ENCODE results near the gene BBS1. TPM values are rescaled to one million over a fixed set of nuclear protein-coding genes. Genes with fewer than 3 reads are reported as not detected.

The BBS1 gene
- total and polyA plus RNA-seq, 4 donors, result 4.2 to 18.5 (median 8.6) TPM

DNA sequence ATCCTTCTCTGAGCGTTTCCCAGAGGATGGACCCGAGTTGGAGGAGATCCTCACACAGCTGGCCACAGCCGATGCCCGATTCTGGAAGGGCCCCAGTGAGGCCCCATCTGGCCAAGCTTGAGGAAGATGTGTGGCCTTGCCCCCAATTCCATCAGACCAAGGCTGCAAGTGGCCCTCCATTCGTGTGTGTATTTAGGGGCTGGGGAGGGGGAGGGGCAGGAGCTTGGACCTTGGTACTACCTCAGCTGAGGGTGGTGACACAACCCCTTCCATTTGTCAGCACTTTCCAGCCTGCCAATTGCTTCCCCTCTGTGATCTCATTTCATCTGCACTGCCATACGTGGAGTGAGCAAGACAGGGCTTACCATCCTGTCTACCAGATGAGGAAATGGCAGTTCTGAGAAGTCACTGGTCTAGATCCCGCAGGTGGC is 1.3 kb upstream of the BBS1 start:
- peaks cover 6 to 15% (median 10%) of the 10 kb centered on the region in 4 donors for H3K4me1 ChIP-seq (ENCODE audit: control insufficient read depth in 4 of 4, insufficient read depth in 4 of 4, low read length in 3 of 4)
- H3K36me3 ChIP-seq (ENCODE audit: control insufficient read depth in 4 of 4, insufficient read depth in 3 of 4, low read depth in 1 of 4, low read length in 3 of 4), result peaks cover 3 to 7% (median 5%) of the 10 kb centered on the region in 4 donors
- no peak overlapping the region for H3K27ac ChIP-seq (ENCODE audit: low read depth in 1 of 2, low read length in 2 of 2)
- no peaks in the 10 kb centered on the region for H3K27me3 ChIP-seq (ENCODE audit: control insufficient read depth in 4 of 4, insufficient read depth in 4 of 4, low read length in 3 of 4)
- DNase-seq (ENCODE audit: low spot score), result no peak
- TF ChIP-seq ATF3 (IDR thresholded peaks at IDR 0.05) (no peak), NR2F2 (IDR thresholded peaks at IDR 0.05) (no peak), SP1 (IDR thresholded peaks at IDR 0.05) (no peak), YY1 (IDR thresholded peaks at IDR 0.05) (no peak), HNF4G (IDR thresholded peaks at IDR 0.05) (no peak), RAD21 (IDR thresholded peaks at IDR 0.05) (no peak), CTCF (IDR thresholded peaks at IDR 0.05; ENCODE audit: low read depth, low read length, missing input control) (no peak), FOXA2 (IDR thresholded peaks at IDR 0.05) (no peak), EGR1 (IDR thresholded peaks at IDR 0.05; ENCODE audit: low read depth in 2 of 2) (no peak), GABPA (IDR thresholded peaks at IDR 0.05 in 1 of 2, conservative IDR thresholded peaks at IDR 0.05 in 1 of 2) (no peak), JUND (IDR thresholded peaks at IDR 0.05) (no peak), TAF1 (conservative IDR thresholded peaks at IDR 0.05) (no peak), MAX (IDR thresholded peaks at IDR 0.05) (no peak), FOXA1 (IDR thresholded peaks at IDR 0.05) (no peak), HNF4A (conservative IDR thresholded peaks at IDR 0.05) (no peak), RXRA (IDR thresholded peaks at IDR 0.05) (no peak)
- TF ChIP-seq, protein P1, sequence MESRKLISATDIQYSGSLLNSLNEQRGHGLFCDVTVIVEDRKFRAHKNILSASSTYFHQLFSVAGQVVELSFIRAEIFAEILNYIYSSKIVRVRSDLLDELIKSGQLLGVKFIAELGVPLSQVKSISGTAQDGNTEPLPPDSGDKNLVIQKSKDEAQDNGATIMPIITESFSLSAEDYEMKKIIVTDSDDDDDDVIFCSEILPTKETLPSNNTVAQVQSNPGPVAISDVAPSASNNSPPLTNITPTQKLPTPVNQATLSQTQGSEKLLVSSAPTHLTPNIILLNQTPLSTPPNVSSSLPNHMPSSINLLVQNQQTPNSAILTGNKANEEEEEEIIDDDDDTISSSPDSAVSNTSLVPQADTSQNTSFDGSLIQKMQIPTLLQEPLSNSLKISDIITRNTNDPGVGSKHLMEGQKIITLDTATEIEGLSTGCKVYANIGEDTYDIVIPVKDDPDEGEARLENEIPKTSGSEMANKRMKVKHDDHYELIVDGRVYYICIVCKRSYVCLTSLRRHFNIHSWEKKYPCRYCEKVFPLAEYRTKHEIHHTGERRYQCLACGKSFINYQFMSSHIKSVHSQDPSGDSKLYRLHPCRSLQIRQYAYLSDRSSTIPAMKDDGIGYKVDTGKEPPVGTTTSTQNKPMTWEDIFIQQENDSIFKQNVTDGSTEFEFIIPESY (IDR thresholded peaks at IDR 0.05), result no peak
- TF ChIP-seq, protein P2, sequence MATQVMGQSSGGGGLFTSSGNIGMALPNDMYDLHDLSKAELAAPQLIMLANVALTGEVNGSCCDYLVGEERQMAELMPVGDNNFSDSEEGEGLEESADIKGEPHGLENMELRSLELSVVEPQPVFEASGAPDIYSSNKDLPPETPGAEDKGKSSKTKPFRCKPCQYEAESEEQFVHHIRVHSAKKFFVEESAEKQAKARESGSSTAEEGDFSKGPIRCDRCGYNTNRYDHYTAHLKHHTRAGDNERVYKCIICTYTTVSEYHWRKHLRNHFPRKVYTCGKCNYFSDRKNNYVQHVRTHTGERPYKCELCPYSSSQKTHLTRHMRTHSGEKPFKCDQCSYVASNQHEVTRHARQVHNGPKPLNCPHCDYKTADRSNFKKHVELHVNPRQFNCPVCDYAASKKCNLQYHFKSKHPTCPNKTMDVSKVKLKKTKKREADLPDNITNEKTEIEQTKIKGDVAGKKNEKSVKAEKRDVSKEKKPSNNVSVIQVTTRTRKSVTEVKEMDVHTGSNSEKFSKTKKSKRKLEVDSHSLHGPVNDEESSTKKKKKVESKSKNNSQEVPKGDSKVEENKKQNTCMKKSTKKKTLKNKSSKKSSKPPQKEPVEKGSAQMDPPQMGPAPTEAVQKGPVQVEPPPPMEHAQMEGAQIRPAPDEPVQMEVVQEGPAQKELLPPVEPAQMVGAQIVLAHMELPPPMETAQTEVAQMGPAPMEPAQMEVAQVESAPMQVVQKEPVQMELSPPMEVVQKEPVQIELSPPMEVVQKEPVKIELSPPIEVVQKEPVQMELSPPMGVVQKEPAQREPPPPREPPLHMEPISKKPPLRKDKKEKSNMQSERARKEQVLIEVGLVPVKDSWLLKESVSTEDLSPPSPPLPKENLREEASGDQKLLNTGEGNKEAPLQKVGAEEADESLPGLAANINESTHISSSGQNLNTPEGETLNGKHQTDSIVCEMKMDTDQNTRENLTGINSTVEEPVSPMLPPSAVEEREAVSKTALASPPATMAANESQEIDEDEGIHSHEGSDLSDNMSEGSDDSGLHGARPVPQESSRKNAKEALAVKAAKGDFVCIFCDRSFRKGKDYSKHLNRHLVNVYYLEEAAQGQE (IDR thresholded peaks at IDR 0.05), result no peak
- H3K9me3 ChIP-seq (ENCODE audit: control insufficient read depth in 4 of 4, low read length in 3 of 4), result no peaks in the 10 kb centered on the region
- 82% methylated on average over 7 of the region's 7 CpGs for WGBS
- H3K4me3 ChIP-seq (ENCODE audit: low read depth in 1 of 3, low read length in 3 of 3), result no peak overlapping the region
- no peak overlapping the region for H3K9ac ChIP-seq (ENCODE audit: low read depth in 1 of 2, low read length in 2 of 2)
